ENCODE data around the gene ATE1. TPM values are rescaled to one million over a fixed set of nuclear protein-coding genes. Genes with fewer than 3 reads are reported as not detected.

Gene ATE1
- total and polyA plus RNA-seq, 10 of the 15 experiments (the other 5 are each of a cell fraction or from before 2014, with no cell fraction given), result 4.3 to 22.7 (median 15.9) TPM

DNA sequence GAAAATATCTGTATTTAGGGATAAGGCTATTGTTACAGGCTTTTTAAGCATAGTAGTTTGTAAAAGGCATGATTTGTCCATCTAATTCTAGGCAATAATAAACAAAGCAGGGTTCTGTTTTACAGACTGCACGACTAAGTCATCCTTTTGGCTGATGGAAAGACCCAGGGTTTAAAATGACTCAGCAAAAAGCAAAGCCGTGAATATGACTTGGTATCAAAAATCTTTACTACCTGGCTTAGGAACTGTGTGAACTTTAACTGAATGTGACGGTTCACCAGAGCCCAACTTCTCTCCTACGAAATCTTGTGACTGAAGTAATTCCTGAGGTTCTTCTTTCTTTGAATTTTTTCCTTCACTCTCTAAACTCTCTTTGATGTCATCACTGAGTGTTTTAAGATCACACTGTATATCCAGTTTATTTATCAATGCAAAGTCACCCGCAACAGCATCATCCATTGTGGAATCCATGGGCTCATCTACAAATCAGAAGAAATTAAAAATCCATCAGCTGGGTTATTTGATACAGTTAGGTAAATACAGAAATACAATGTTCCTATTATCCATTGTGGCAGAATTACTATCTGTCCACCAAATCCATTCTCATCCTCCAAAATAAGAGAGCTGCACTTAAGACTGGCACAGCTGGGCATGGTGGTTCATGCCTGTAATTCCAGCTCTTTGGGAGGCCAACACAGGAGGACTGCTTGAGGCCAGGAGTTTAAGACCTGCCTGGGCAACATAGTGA is 17.0 kb downstream of the ATE1 start:
- H3K36me3 ChIP-seq (ENCODE audit: control insufficient read depth in 2 of 2, insufficient read depth in 2 of 2, low read length in 1 of 2), result peaks cover 1 to 2% of the 10 kb centered on the region in 2 experiments; a peak in 2 of 4 replicates
- H3K4me1 ChIP-seq (ENCODE audit: control insufficient read depth, insufficient read depth, low read length), result no peaks in the 10 kb centered on the region
- H3K79me2 ChIP-seq (ENCODE audit: control insufficient read depth, insufficient read depth, low read length), result no peaks in the 10 kb centered on the region; the same call in 1 of the 2 replicates
- in situ Hi-C loops (cut with MboI), result no loop called here
- H3K9me3 ChIP-seq (replicated peaks; ENCODE audit: control insufficient read depth, insufficient read depth, low read length), result no peaks in the 10 kb centered on the region
- BruUV-seq (replicated peaks), result TSS peak; percentile 31
- peak; percentile 86 for FAIRE-seq
- ATAC-seq, result peak; percentile 95
- no peak overlapping the region for H2AFZ ChIP-seq (ENCODE audit: control insufficient read depth, low read depth, low read length)
- RAD21 ChIA-PET (ENCODE audit: unreplicated experiment), result interaction anchor here (0.5 kb wide), 1 partner anchor 18 kb away, joined by 3 read pairs; no protein-coding TSS in a partner anchor
- H3K4me3 ChIP-seq, result no peak overlapping the region
- intact Hi-C loops (cut with micrococcal nuclease; ENCODE audit: unreplicated experiment), result no loop called here
- CTCF ChIA-PET, result interaction anchor here (0.6 to 1.9 kb wide), 3 partner anchors 10 to 24 kb away, joined by 3 to 8 read pairs (median 3); no protein-coding TSS in a partner anchor
- H3K9ac ChIP-seq (ENCODE audit: control insufficient read depth, insufficient read depth, low read length), result no peak overlapping the region
- no peak for DNase-seq (ENCODE audit: low read depth, low spot score)
- POLR2A ChIA-PET, result no interaction called here
- H3K27ac ChIP-seq (ENCODE audit: control insufficient read depth, insufficient read depth), result peak overlapping the region; percentile 41
- SMC1A ChIA-PET (ENCODE audit: uncharacterized antibody, unreplicated experiment), result interaction anchor here (1.1 kb wide), 1 partner anchor 11 kb away, joined by 3 read pairs; no protein-coding TSS in a partner anchor
- H4K20me1 ChIP-seq (ENCODE audit: control insufficient read depth, insufficient read depth), result no peaks in the 10 kb centered on the region
- no peaks in the 10 kb centered on the region for H3K27me3 ChIP-seq (replicated peaks in 1 of 2; ENCODE audit: control insufficient read depth in 2 of 2, insufficient read depth in 2 of 2, low read length in 1 of 2)
- no peak overlapping the region for H3K4me2 ChIP-seq (ENCODE audit: control insufficient read depth, insufficient read depth)
- WGBS (ENCODE audit: insufficient coverage, insufficient replicate concordance, low lambda C conversion rate, missing lambda C conversion rate), result 29% methylated on average over 5 of the region's 5 CpGs
- TF ChIP-seq MTA2 (IDR thresholded peaks at IDR 0.05; ENCODE audit: low read depth) (no peak), ZNF622 (IDR thresholded peaks at IDR 0.05) (no peak), NFYB (IDR thresholded peaks at IDR 0.05; ENCODE audit: insufficient read depth, low read depth, low read length) (no peak), ZNF24 (IDR thresholded peaks at IDR 0.05) (no peak), JUND (IDR thresholded peaks at IDR 0.05; ENCODE audit: low read depth, low read length) (no peak), MYC (IDR thresholded peaks at IDR 0.05; ENCODE audit: insufficient read depth, insufficient read length, insufficient replicate concordance, low read length, severe bottlenecking) (no peak), SMC3 (IDR thresholded peaks at IDR 0.05; ENCODE audit: borderline replicate concordance, low read length) (no peak)
- TF ChIP-seq, protein P1, sequence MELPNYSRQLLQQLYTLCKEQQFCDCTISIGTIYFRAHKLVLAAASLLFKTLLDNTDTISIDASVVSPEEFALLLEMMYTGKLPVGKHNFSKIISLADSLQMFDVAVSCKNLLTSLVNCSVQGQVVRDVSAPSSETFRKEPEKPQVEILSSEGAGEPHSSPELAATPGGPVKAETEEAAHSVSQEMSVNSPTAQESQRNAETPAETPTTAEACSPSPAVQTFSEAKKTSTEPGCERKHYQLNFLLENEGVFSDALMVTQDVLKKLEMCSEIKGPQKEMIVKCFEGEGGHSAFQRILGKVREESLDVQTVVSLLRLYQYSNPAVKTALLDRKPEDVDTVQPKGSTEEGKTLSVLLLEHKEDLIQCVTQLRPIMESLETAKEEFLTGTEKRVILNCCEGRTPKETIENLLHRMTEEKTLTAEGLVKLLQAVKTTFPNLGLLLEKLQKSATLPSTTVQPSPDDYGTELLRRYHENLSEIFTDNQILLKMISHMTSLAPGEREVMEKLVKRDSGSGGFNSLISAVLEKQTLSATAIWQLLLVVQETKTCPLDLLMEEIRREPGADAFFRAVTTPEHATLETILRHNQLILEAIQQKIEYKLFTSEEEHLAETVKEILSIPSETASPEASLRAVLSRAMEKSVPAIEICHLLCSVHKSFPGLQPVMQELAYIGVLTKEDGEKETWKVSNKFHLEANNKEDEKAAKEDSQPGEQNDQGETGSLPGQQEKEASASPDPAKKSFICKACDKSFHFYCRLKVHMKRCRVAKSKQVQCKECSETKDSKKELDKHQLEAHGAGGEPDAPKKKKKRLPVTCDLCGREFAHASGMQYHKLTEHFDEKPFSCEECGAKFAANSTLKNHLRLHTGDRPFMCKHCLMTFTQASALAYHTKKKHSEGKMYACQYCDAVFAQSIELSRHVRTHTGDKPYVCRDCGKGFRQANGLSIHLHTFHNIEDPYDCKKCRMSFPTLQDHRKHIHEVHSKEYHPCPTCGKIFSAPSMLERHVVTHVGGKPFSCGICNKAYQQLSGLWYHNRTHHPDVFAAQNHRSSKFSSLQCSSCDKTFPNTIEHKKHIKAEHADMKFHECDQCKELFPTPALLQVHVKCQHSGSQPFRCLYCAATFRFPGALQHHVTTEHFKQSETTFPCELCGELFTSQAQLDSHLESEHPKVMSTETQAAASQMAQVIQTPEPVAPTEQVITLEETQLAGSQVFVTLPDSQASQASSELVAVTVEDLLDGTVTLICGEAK (IDR thresholded peaks at IDR 0.05; ENCODE audit: borderline replicate concordance), result no peak
- TF ChIP-seq, protein P2, sequence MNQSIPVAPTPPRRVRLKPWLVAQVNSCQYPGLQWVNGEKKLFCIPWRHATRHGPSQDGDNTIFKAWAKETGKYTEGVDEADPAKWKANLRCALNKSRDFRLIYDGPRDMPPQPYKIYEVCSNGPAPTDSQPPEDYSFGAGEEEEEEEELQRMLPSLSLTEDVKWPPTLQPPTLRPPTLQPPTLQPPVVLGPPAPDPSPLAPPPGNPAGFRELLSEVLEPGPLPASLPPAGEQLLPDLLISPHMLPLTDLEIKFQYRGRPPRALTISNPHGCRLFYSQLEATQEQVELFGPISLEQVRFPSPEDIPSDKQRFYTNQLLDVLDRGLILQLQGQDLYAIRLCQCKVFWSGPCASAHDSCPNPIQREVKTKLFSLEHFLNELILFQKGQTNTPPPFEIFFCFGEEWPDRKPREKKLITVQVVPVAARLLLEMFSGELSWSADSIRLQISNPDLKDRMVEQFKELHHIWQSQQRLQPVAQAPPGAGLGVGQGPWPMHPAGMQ (IDR thresholded peaks at IDR 0.05; ENCODE audit: borderline replicate concordance), result no peak
- TF ChIP-seq, protein P3, sequence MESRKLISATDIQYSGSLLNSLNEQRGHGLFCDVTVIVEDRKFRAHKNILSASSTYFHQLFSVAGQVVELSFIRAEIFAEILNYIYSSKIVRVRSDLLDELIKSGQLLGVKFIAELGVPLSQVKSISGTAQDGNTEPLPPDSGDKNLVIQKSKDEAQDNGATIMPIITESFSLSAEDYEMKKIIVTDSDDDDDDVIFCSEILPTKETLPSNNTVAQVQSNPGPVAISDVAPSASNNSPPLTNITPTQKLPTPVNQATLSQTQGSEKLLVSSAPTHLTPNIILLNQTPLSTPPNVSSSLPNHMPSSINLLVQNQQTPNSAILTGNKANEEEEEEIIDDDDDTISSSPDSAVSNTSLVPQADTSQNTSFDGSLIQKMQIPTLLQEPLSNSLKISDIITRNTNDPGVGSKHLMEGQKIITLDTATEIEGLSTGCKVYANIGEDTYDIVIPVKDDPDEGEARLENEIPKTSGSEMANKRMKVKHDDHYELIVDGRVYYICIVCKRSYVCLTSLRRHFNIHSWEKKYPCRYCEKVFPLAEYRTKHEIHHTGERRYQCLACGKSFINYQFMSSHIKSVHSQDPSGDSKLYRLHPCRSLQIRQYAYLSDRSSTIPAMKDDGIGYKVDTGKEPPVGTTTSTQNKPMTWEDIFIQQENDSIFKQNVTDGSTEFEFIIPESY (IDR thresholded peaks at IDR 0.05), result no peak
- TF ChIP-seq, protein P4, sequence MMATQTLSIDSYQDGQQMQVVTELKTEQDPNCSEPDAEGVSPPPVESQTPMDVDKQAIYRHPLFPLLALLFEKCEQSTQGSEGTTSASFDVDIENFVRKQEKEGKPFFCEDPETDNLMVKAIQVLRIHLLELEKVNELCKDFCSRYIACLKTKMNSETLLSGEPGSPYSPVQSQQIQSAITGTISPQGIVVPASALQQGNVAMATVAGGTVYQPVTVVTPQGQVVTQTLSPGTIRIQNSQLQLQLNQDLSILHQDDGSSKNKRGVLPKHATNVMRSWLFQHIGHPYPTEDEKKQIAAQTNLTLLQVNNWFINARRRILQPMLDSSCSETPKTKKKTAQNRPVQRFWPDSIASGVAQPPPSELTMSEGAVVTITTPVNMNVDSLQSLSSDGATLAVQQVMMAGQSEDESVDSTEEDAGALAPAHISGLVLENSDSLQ (IDR thresholded peaks at IDR 0.05), result no peak
- TF ChIP-seq, protein P5, sequence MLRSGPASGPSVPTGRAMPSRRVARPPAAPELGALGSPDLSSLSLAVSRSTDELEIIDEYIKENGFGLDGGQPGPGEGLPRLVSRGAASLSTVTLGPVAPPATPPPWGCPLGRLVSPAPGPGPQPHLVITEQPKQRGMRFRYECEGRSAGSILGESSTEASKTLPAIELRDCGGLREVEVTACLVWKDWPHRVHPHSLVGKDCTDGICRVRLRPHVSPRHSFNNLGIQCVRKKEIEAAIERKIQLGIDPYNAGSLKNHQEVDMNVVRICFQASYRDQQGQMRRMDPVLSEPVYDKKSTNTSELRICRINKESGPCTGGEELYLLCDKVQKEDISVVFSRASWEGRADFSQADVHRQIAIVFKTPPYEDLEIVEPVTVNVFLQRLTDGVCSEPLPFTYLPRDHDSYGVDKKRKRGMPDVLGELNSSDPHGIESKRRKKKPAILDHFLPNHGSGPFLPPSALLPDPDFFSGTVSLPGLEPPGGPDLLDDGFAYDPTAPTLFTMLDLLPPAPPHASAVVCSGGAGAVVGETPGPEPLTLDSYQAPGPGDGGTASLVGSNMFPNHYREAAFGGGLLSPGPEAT (IDR thresholded peaks at IDR 0.05; ENCODE audit: low read depth), result peak; percentile 65; the same call in 1 of the 2 replicates

All from GM12878 (cell line).